DMS153 treated with DMSO at 0.1 percent for 48 hours (cell line): ENCODE data around the gene STK36.
A peak's percentile ranks its signal among the peaks of the same experiment; 100 is the strongest.

Experiments
- DNase-seq: peaks from one replicate; lab custom pipeline; 2025; ENCODE audit not compliant: unreplicated experiment; lab: John Stamatoyannopoulos, UW

STK36 gene

GRCh38 chr2:218659258-218659987 is 12.5 kb upstream of the STK36 start, which contains the start of the genes BCS1L and ZNF142:
BCS1L (plus strand) TSS chr2:218659683; CDS start chr2:218660988, 1,305 bp downstream.
ZNF142 (minus strand) TSS chr2:218659623; CDS start chr2:218656429, 3,194 bp downstream.
- DNase-seq, result peak; percentile 75

- no peak for DNase-seq
These were observed 11.9 kb upstream of the STK36 start for GRCh38 chr2:218659988-218660358.

- DNase-seq, result no peak
These were observed 9.5 kb upstream of the STK36 start for GRCh38 chr2:218662377-218662776.

GRCh38 chr2:218662827-218663226 is 9.1 kb upstream of the STK36 start:
- no peak for DNase-seq

- DNase-seq, result no peak
These were observed 8.0 kb upstream of the STK36 start for GRCh38 chr2:218663901-218664300.

- no peak for DNase-seq
These were observed 7.2 kb upstream of the STK36 start for GRCh38 chr2:218664653-218665052.

- DNase-seq, result no peak
These were observed 711 bp upstream of the STK36 start for GRCh38 chr2:218671097-218671653.

GRCh38 chr2:218679119-218679518 is 7.2 kb downstream of the STK36 start:
- DNase-seq, result no peak

GRCh38 chr2:218680061-218680460 is 8.2 kb downstream of the STK36 start:
- DNase-seq, result no peak

GRCh38 chr2:218687400-218688060 is 15.6 kb downstream of the STK36 start:
- DNase-seq, result peak; percentile 4

- DNase-seq, result no peak
These were observed 19.3 kb downstream of the STK36 start for GRCh38 chr2:218691234-218691633.

- no peak for DNase-seq
These were observed 22.7 kb downstream of the STK36 start for GRCh38 chr2:218694405-218695145.

GRCh38 chr2:218698885-218699284 is 27.0 kb downstream of the STK36 start:
- DNase-seq, result no peak

GRCh38 chr2:218701806-218702205 is 29.9 kb downstream of the STK36 start:
- DNase-seq, result no peak

- DNase-seq, result no peak
These were observed 31.5 kb downstream of the STK36 start for GRCh38 chr2:218703341-218703740.

- DNase-seq, result no peak
These were observed 36.2 kb downstream of the STK36 start for GRCh38 chr2:218708086-218708485.

GRCh38 chr2:218709908-218710307 is 38.0 kb downstream of the STK36 start:
- DNase-seq, result no peak

- no peak for DNase-seq
These were observed 38.4 kb downstream of the STK36 start for GRCh38 chr2:218710334-218710686.

- peak; percentile 94 for DNase-seq
These were observed 39.0 kb downstream of the STK36 start, which contains the start of gene TTLL4 for GRCh38 chr2:218710687-218711549. TTLL4 (plus strand) TSS chr2:218710835; CDS start chr2:218737677, 26,842 bp downstream.

GRCh38 chr2:218711550-218711929 is 39.7 kb downstream of the STK36 start:
- DNase-seq, result peak; percentile 35

GRCh38 chr2:218713922-218714321 is 42.0 kb downstream of the STK36 start:
- no peak for DNase-seq
